H1 (cell line): ENCODE results near the gene PLEKHO1. TPM values are rescaled to one million over a fixed set of nuclear protein-coding genes. Genes with fewer than 3 reads are reported as not detected.
"Not testable (repeated sequence)": the region's sequence is repeated elsewhere in the genome, so short reads cannot be mapped to it uniquely, and the experiment has no call there.

Experiments used
- CTCF ChIA-PET: fragments of 300-600 bp; sonication (Branson Sonifier 250); formaldehyde crosslinking; loops from one replicate; lab custom pipeline; 2021; ENCODE audit not compliant: partially characterized antibody; lab: Charles Lee
- POLR2A ChIA-PET: fragments of 300-600 bp; sonication (Branson Sonifier 250); formaldehyde crosslinking; loops from one replicate; lab custom pipeline; 2021; ENCODE audit warnings: inconsistent platforms; ENCODE audit not compliant: partially characterized antibody; lab: Charles Lee
- DNase-seq, 2 experiments: peaks; one replicate each; pipeline versions ENCODE4 v3.0.0 to v3.0.0-alpha.2; 2010 to 2022; ENCODE audit warnings: low spot score in 2 of 2, low read depth in 1 of 2, mixed read lengths in 1 of 2
- FAIRE-seq: peaks from 2 replicates; lab custom pipeline; 2011; peaks lifted over from hg19 to GRCh38; lab: Jason Lieb, UNC
- H2AFZ ChIP-seq: 2 replicates; pipeline ENCODE4 v1.8.1; 2012; ENCODE audit warnings: low read length, inconsistent platforms
- H2AK5ac ChIP-seq: 2 replicates; pipeline ENCODE4 v1.6.1; 2013; ENCODE audit warnings: low read depth, low read length
- H2BK120ac ChIP-seq: replicated peaks from 2 replicates; pipeline ENCODE3; 2013; ENCODE audit warnings: low read depth, low read length, inconsistent platforms
- H2BK12ac ChIP-seq: 2 replicates; pipeline ENCODE4 v1.6.1; 2013; ENCODE audit warnings: low read depth, low read length
- H2BK15ac ChIP-seq: 2 replicates; pipeline ENCODE4 v1.6.1; 2013; ENCODE audit warnings: low read length
- H2BK20ac ChIP-seq: 2 replicates; pipeline ENCODE4 v1.6.1; 2013; ENCODE audit warnings: low read length
- H2BK5ac ChIP-seq: 2 replicates; pipeline ENCODE4 v1.6.1; 2013; ENCODE audit warnings: low read depth, low read length
- H3K14ac ChIP-seq: 2 replicates; pipeline ENCODE4 v1.6.1; 2013; ENCODE audit warnings: inconsistent platforms; ENCODE audit not compliant: insufficient read length
- H3K18ac ChIP-seq: 2 replicates; pipeline ENCODE4 v1.6.1; 2013; ENCODE audit warnings: low read length; ENCODE audit errors: extremely low read depth
- H3K23ac ChIP-seq: 2 replicates; pipeline ENCODE4 v1.6.1; 2013; ENCODE audit warnings: inconsistent platforms; ENCODE audit not compliant: insufficient read length
- H3K23me2 ChIP-seq: 2 replicates; pipeline ENCODE4 v1.6.1; 2013; ENCODE audit warnings: low read depth, low read length
- H3K27ac ChIP-seq: 2 replicates; pipeline ENCODE4 v1.6.1; 2011; ENCODE audit warnings: low read depth, low read length, inconsistent platforms
- H3K27me3 ChIP-seq, 4 experiments: replicated peaks in 1 of 4; 1 replicate in 1 of 4; 2 replicates in 3 of 4; pipeline versions ENCODE4 v1.6.1 to v1.8.1; 2011 to 2013; ENCODE audit warnings: low read length in 3 of 4, mild to moderate bottlenecking in 3 of 4, inconsistent platforms in 2 of 4, mixed read lengths in 2 of 4, moderate library complexity in 1 of 4; ENCODE audit not compliant: control insufficient read depth in 3 of 4, insufficient read depth in 3 of 4; ENCODE audit errors: extremely low read depth in 1 of 4
- H3K36me3 ChIP-seq, 4 experiments: 2 replicates each; pipeline versions ENCODE4 v1.6.1 to v1.8.1; 2011 to 2013; ENCODE audit warnings: mild to moderate bottlenecking in 4 of 4, low read length in 3 of 4, moderate library complexity in 2 of 4, control low read depth in 1 of 4, inconsistent platforms in 1 of 4; ENCODE audit not compliant: insufficient read depth in 4 of 4, control insufficient read depth in 2 of 4
- H3K4ac ChIP-seq: replicated peaks from 2 replicates; pipeline ENCODE3; 2013; ENCODE audit warnings: low read length, low read depth, mixed read lengths, inconsistent platforms; ENCODE audit not compliant: insufficient read length
- H3K4me1 ChIP-seq, 4 experiments: replicated peaks in 1 of 4; 1 replicate in 1 of 4; 2 replicates in 3 of 4; pipeline versions ENCODE4 v1.6.1 to v1.8.1; 2011 to 2013; ENCODE audit warnings: low read length in 3 of 4, inconsistent platforms in 2 of 4, mixed read lengths in 1 of 4; ENCODE audit not compliant: insufficient read depth in 4 of 4, control insufficient read depth in 3 of 4
- H3K4me2 ChIP-seq, 2 experiments: 2 replicates each; pipeline versions ENCODE4 v1.6.1 to v1.8.1; 2011 to 2013; ENCODE audit warnings: low read depth in 2 of 2, low read length in 2 of 2, control low read depth in 1 of 2, inconsistent platforms in 1 of 2, mild to moderate bottlenecking in 1 of 2; ENCODE audit not compliant: insufficient read depth in 1 of 2
- H3K4me3 ChIP-seq, 4 experiments: fragments of 200-600, 300-600 bp in 1 of 4; sonication (generic), shearing (Covaris generic), sonication (Bioruptor Twin) in 1 of 4; 2 replicates each; pipeline versions ENCODE4 v1.5.1 to v1.8.1; 2011 to 2016; ENCODE audit warnings: low read length in 4 of 4, low read depth in 3 of 4, control low read depth in 2 of 4, inconsistent platforms in 2 of 4, mild to moderate bottlenecking in 2 of 4, mixed read lengths in 1 of 4, moderate library complexity in 1 of 4; ENCODE audit not compliant: insufficient read depth in 2 of 4; ENCODE audit errors: extremely low read depth in 1 of 4
- H3K56ac ChIP-seq: replicated peaks from 2 replicates; pipeline ENCODE3; 2013; ENCODE audit warnings: low read depth, mild to moderate bottlenecking, mixed read lengths, low read length, inconsistent platforms; ENCODE audit not compliant: insufficient read length
- H3K79me1 ChIP-seq: 2 replicates; pipeline ENCODE4 v1.6.1; 2013; ENCODE audit warnings: low read depth, low read length, control low read depth
- H3K79me2 ChIP-seq, 2 experiments: 2 replicates each; pipeline versions ENCODE4 v1.6.1 to v1.8.1; 2012 to 2013; ENCODE audit warnings: low read length in 2 of 2, mild to moderate bottlenecking in 2 of 2, inconsistent platforms in 1 of 2; ENCODE audit not compliant: insufficient read depth in 2 of 2, control insufficient read depth in 1 of 2
- H3K9ac ChIP-seq, 4 experiments: replicated peaks in 1 of 4; 1 replicate in 1 of 4; 2 replicates in 3 of 4; pipeline versions ENCODE4 v1.6.1 to v1.8.1; 2011 to 2013; ENCODE audit warnings: low read depth in 3 of 4, low read length in 3 of 4, control low read depth in 2 of 4, mild to moderate bottlenecking in 2 of 4, moderate library complexity in 2 of 4, inconsistent platforms in 1 of 4; ENCODE audit errors: extremely low read depth in 1 of 4
- H3K9me3 ChIP-seq, 2 experiments: 2 replicates each; pipeline versions ENCODE4 v1.6.1 to v1.8.1; 2012 to 2013; ENCODE audit warnings: mild to moderate bottlenecking in 2 of 2, moderate library complexity in 2 of 2, control low read depth in 1 of 2, inconsistent platforms in 1 of 2, low read depth in 1 of 2, low read length in 1 of 2, mixed read lengths in 1 of 2; ENCODE audit not compliant: insufficient read depth in 2 of 2
- H4K20me1 ChIP-seq, 2 experiments: replicated peaks in 1 of 2; 2 replicates each; pipeline versions ENCODE3 to v1.8.1; 2011 to 2013; ENCODE audit warnings: inconsistent platforms in 2 of 2, low read length in 2 of 2, mild to moderate bottlenecking in 1 of 2; ENCODE audit not compliant: insufficient read depth in 2 of 2, control insufficient read depth in 1 of 2
- H4K5ac ChIP-seq: 2 replicates; pipeline ENCODE4 v1.6.1; 2013; ENCODE audit warnings: low read length, low read depth, mixed read lengths, inconsistent platforms; ENCODE audit not compliant: insufficient read length
- H4K8ac ChIP-seq: 2 replicates; pipeline ENCODE4 v1.8.0; 2013; ENCODE audit warnings: mild to moderate bottlenecking, moderate library complexity, low read length, inconsistent platforms; ENCODE audit not compliant: insufficient read depth; ENCODE audit errors: extremely low read depth
- H4K91ac ChIP-seq: replicated peaks from 2 replicates; pipeline ENCODE3; 2013; ENCODE audit warnings: low read length, mixed read lengths, inconsistent platforms; ENCODE audit not compliant: insufficient read length
- WGBS, 2 experiments: shearing (Covaris generic) in 1 of 2; methylation state at CpG; one replicate each; pipeline versions ENCODE4 v1.1.6 to v1.1.7; 2013 to 2015; ENCODE audit warnings: low lambda C conversion rate in 2 of 2, mixed read lengths in 2 of 2, inconsistent platforms in 1 of 2, low coverage in 1 of 2, missing lambda C conversion rate in 1 of 2; ENCODE audit not compliant: insufficient replicate concordance in 2 of 2, insufficient coverage in 1 of 2, insufficient read length in 1 of 2; ENCODE audit errors: extremely low coverage in 1 of 2, missing lambda C conversion rate in 1 of 2; 5-methylcytosine and 5-hydroxymethylcytosine counted together
- polyA plus RNA-seq, 7 experiments: library from polyadenylated mRNA; depleted of rRNA in 3 of 7; stranded (reverse) in 5 of 7; unstranded in 2 of 7; fragments of >200 nt in 5 of 7; fragments of 200-250 nt in 2 of 7; gene quantifications; 1 replicate in 5 of 7; 2 replicates in 1 of 7; 4 replicates in 1 of 7; pipeline versions ENCODE4 v1.2.1 to v1.2.3, GENCODE V29; 2011 to 2013; ENCODE audit warnings: missing spikeins in 2 of 7, mixed read lengths in 2 of 7
- total RNA-seq: library from RNA; stranded (reverse); fragmentation: NEBNext Ultra II Directional; extraction: Animal tissue kit (Norgen Biotek cat#: 25700); gene quantifications from 2 replicates; pipeline ENCODE4 v1.2.1, GENCODE V29; 2021

Gene PLEKHO1
- total and polyA plus RNA-seq, 2 of the 8 experiments (the other 6 are each of a cell fraction or from before 2014, with no cell fraction given), result 23.2 to 37.0 TPM

DNA sequence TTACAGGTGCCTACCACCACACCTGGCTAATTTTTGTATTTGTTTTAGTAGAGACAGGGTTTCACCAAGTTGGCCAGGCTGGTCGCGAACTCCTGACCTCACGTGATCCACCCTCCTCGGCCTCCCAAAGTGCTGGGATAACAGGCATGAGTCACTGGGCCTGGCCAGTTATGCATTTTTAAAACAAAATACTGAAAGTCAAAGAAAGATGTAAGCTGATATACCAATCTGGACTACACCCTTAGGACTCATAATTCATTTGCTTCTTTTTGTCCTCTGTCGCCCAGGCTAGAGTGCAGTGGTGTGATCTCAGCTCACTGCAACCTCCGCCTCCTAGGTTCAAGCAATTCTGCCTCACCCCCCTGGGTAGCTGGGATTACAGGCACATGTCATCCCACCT is 14.3 kb upstream of the PLEKHO1 start:
- H3K4me3 ChIP-seq, H3K79me2 ChIP-seq, H2BK12ac ChIP-seq, H3K9ac ChIP-seq, H4K8ac ChIP-seq, H3K56ac ChIP-seq, H3K79me1 ChIP-seq, H2AK5ac ChIP-seq, POLR2A ChIA-PET, DNase-seq, H4K20me1 ChIP-seq, H4K5ac ChIP-seq, H2BK120ac ChIP-seq, H3K23ac ChIP-seq, H2BK20ac ChIP-seq, H3K9me3 ChIP-seq, H3K27me3 ChIP-seq, FAIRE-seq, H3K4me1 ChIP-seq, H3K23me2 ChIP-seq, H3K27ac ChIP-seq, H3K36me3 ChIP-seq, H2AFZ ChIP-seq, H3K4ac ChIP-seq, H3K4me2 ChIP-seq, H2BK15ac ChIP-seq, H3K14ac ChIP-seq, H2BK5ac ChIP-seq, H4K91ac ChIP-seq, H3K18ac ChIP-seq: not testable (repeated sequence)
- 97% methylated on average over 6 of the region's 6 CpGs; no CpG with 5 or more reads in 1 of the 2 experiments for WGBS, 2 experiments
- CTCF ChIA-PET, result interaction anchor here (0.6 kb wide), 1 partner anchor 32 kb away, joined by 3 read pairs; no protein-coding TSS in a partner anchor
